PC-9 (cell line): Measurements from ENCODE around the gene ZNF593OS. TPM values are rescaled to one million over a fixed set of nuclear protein-coding genes. Genes with fewer than 3 reads are reported as not detected.
A peak's percentile ranks its signal among the peaks of the same experiment; 100 is the strongest.

ENCODE experiments used
- BruUV-seq: library from RNA; stranded (reverse); fragments of 400-500 nt; replicated peaks from 2 replicates; lab custom pipeline; 2021; lab: Mats Ljungman, UMichigan
- CTCF ChIA-PET: fragments of 300-600 bp; sonication (Branson Sonifier 250); formaldehyde crosslinking; loops from one replicate; lab custom pipeline; 2022; ENCODE audit warnings: antibody characterized with exemption; lab: Charles Lee
- POLR2A ChIA-PET: fragments of 300-600 bp; sonication (Branson Sonifier 250); formaldehyde crosslinking; loops from one replicate; lab custom pipeline; 2022; ENCODE audit warnings: antibody characterized with exemption; ENCODE audit not compliant: unreplicated experiment; lab: Charles Lee
- DNase-seq, 2 experiments: peaks; one replicate each; pipeline versions ENCODE4 v3.0.0 to v3.0.0-alpha.2; 2015 to 2022; ENCODE audit warnings: mixed read lengths in 1 of 2
- H2AFZ ChIP-seq: fragments of 200-600 bp; sonication (generic); 2 replicates; pipeline ENCODE4 v1.8.1; 2017; ENCODE audit warnings: antibody characterized with exemption
- H3F3A ChIP-seq: fragments of 200-600 bp; sonication (generic); 2 replicates; pipeline ENCODE4 v1.8.1; 2017; ENCODE audit warnings: antibody characterized with exemption, mild to moderate bottlenecking, low read depth; ENCODE audit not compliant: insufficient read depth
- H3K27ac ChIP-seq: fragments of 200-600 bp; sonication (generic); 2 replicates; pipeline ENCODE4 v1.6.1; 2016; ENCODE audit warnings: mixed run types
- H3K27me3 ChIP-seq: fragments of 200-600 bp; sonication (generic); 2 replicates; pipeline ENCODE4 v1.6.1; 2016; ENCODE audit warnings: low read depth, mixed run types; ENCODE audit not compliant: insufficient read depth
- H3K36me3 ChIP-seq: fragments of 200-600 bp; sonication (generic); 2 replicates; pipeline ENCODE4 v1.6.1; 2016; ENCODE audit warnings: low read depth, mixed run types
- H3K4me1 ChIP-seq: fragments of 200-600 bp; sonication (generic); replicated peaks from 2 replicates; pipeline ENCODE4 v1.6.1; 2016; ENCODE audit warnings: mixed run types; ENCODE audit not compliant: insufficient read depth
- H3K4me2 ChIP-seq: fragments of 200-600 bp; sonication (generic); 2 replicates; pipeline ENCODE4 v1.6.1; 2017; ENCODE audit warnings: mixed run types
- H3K4me3 ChIP-seq: fragments of 200-600 bp; sonication (generic); 2 replicates; pipeline ENCODE4 v1.6.1; 2016; ENCODE audit warnings: mixed run types
- H3K79me2 ChIP-seq: fragments of 200-600 bp; sonication (generic); 2 replicates; pipeline ENCODE4 v1.6.1; 2017; ENCODE audit warnings: low read depth, mixed run types
- H3K9me2 ChIP-seq: fragments of 200-600 bp; sonication (generic); 2 replicates; pipeline ENCODE4 v1.8.1; 2017; ENCODE audit warnings: mild to moderate bottlenecking; ENCODE audit not compliant: insufficient read depth
- H3K9me3 ChIP-seq: fragments of 200-600 bp; sonication (generic); 2 replicates; pipeline ENCODE4 v1.8.1; 2016; ENCODE audit warnings: low read depth; ENCODE audit not compliant: insufficient read depth
- H4K20me1 ChIP-seq: fragments of 200-600 bp; sonication (generic); 2 replicates; pipeline ENCODE4 v1.8.1; 2017; ENCODE audit not compliant: insufficient read depth
- EZH2 ChIP-seq: fragments of 200-600 bp; sonication (generic); IDR thresholded peaks from 2 replicates; pipeline ENCODE4 v1.8.0; 2017; ENCODE audit warnings: antibody characterized with exemption, low read depth
- intact Hi-C: fragments of 100-400 bp; cut with micrococcal nuclease; formaldehyde crosslinking; loops from one replicate; pipeline ENCODE4 v1.10.0; 2022; ENCODE audit not compliant: unreplicated experiment
- total RNA-seq: library from RNA; stranded (reverse); gene quantifications from 2 replicates; pipeline ENCODE4 v1.2.3, GENCODE V29; 2021
- TF ChIP-seq, protein P1 (sequence below): fragments of 200-600 bp; sonication (generic); conservative IDR thresholded peaks from 2 replicates; pipeline ENCODE4 v1.6.1; 2017; ENCODE audit warnings: mixed run types, antibody characterized with exemption, mild to moderate bottlenecking, moderate library complexity

The ZNF593OS gene
- total RNA-seq, 1 experiment from 2014 or later = not detected

DNA sequence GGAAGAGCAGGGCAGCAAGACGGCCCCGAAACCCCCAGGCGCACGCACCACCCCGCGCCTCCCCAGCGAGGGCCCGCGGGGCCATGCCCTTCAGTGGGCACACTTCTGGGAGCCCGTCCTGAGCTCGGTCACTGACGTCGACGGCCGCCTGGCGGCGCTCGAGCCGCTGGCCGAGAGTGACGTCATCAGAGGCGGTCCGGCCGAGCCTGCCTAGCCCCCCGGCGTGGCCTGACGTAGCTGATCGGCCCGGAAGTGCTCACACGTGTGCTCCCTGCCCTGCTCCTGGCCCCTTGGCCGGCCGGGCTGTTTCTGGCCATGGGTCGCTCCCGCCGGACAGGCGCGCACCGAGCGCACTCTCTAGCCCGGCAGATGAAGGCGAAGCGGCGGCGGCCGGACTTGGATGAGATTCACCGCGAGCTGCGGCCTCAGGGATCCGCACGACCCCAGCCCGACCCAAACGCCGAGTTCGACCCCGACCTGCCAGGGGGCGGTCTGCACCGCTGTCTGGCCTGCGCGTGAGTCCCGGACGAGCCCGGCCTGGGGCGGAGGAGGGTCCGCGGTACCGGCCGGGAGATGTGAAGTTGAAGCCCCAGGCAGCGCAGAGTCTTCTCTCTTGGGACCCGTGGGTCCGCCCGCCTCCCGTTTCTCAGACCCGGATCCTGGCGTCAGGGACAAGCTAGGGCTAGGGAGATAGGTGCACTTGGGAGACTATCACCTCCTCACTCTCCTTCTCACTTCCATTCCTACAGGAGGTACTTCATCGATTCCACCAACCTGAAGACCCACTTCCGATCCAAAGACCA, 1.8 kb downstream of the ZNF593OS start, which contains the start of gene ZNF593:
ZNF593 (plus strand) TSS at position 240 of the 803 bp plus-strand sequence; CDS start at position 316, 76 bp downstream.
- H3K9me2 ChIP-seq = no peaks in the 10 kb centered on the region
- no peak within 1 kb of the TSS for H3K27ac ChIP-seq
- H4K20me1 ChIP-seq = no peaks in the 10 kb centered on the region
- H3K27me3 ChIP-seq = no peaks in the 10 kb centered on the region
- ChIA-PET CTCF (interaction anchor here (1.0 to 1.4 kb wide), 4 partner anchors 14 to 247 kb away, joined by 3 to 8 read pairs (median 3); partner anchors contain the start of gene CEP85), POLR2A (interaction anchor here (0.5 to 0.6 kb wide), 2 partner anchors 8 to 31 kb away, joined by 3 to 5 read pairs; partner anchors contain the start of gene CNKSR1)
- H2AFZ ChIP-seq = peak within 1 kb of the TSS; percentile 95
- peak; percentile 81 to 89 for DNase-seq
- peaks cover 16% of the 10 kb centered on the region for H3K79me2 ChIP-seq
- intact Hi-C loops = loop anchor here (10.0 kb wide), 2 partner anchors 245 to 275 kb away; partner anchors contain the start of gene LIN28A
- TF ChIP-seq, protein P1, sequence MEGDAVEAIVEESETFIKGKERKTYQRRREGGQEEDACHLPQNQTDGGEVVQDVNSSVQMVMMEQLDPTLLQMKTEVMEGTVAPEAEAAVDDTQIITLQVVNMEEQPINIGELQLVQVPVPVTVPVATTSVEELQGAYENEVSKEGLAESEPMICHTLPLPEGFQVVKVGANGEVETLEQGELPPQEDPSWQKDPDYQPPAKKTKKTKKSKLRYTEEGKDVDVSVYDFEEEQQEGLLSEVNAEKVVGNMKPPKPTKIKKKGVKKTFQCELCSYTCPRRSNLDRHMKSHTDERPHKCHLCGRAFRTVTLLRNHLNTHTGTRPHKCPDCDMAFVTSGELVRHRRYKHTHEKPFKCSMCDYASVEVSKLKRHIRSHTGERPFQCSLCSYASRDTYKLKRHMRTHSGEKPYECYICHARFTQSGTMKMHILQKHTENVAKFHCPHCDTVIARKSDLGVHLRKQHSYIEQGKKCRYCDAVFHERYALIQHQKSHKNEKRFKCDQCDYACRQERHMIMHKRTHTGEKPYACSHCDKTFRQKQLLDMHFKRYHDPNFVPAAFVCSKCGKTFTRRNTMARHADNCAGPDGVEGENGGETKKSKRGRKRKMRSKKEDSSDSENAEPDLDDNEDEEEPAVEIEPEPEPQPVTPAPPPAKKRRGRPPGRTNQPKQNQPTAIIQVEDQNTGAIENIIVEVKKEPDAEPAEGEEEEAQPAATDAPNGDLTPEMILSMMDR = peak; percentile 86
- TF ChIP-seq EZH2 = no peak
- peak within 1 kb of the TSS; percentile 96 for H3K4me2 ChIP-seq
- H3K9me3 ChIP-seq = no peaks in the 10 kb centered on the region
- TSS peak; percentile 75 for BruUV-seq
- H3F3A ChIP-seq = 0 out of 2 replicates have a peak, but pooled peaks cover 10% of the 10 kb centered on the region
- H3K4me1 ChIP-seq = peaks cover 6% of the 10 kb centered on the region; the same call in 1 of the 2 replicates
- H3K4me3 ChIP-seq = peak within 1 kb of the TSS; percentile 99
- no peaks in the 10 kb centered on the region for H3K36me3 ChIP-seq

DNA sequence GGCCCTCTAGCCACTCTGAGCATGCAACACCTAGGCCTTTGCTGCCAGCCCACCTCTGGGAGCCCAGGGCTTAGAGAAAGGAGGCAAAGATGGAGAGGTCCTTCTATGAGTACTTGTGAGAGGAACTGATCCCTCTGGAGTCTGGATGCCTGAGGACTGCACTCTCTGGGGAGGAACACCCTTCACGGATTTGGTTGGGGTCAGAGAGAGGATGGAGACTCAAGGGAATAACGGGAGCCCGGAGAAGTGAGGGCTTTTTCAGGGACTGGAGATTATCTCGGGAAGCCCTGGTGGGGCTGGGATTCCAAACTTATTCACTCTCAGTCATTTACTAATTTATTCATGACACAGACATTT, 2.5 kb downstream of the ZNF593OS start:
- BruUV-seq = no TSS peak
- peak overlapping the region; percentile 99; the same call in 1 of the 2 replicates for H3K4me3 ChIP-seq
- H3K36me3 ChIP-seq = no peaks in the 10 kb centered on the region
- H3K27ac ChIP-seq = no peak overlapping the region
- ChIA-PET POLR2A (interaction anchor here (0.5 kb wide), 1 partner anchor 8 kb away, joined by 5 read pairs; the partner anchor contains the start of gene CNKSR1), CTCF (interaction anchor here (1.0 to 1.4 kb wide), 3 partner anchors 13 to 248 kb away, joined by 3 to 8 read pairs (median 3); no protein-coding TSS in a partner anchor)
- intact Hi-C loops = loop anchor here (10.0 kb wide), 1 partner anchor 274 kb away; no protein-coding TSS in a partner anchor
- peak overlapping the region; percentile 96 for H3K4me2 ChIP-seq
- no peaks in the 10 kb centered on the region for H3K27me3 ChIP-seq
- no peaks in the 10 kb centered on the region for H4K20me1 ChIP-seq
- H3F3A ChIP-seq = 0 out of 2 replicates have a peak, but pooled peaks cover 8% of the 10 kb centered on the region
- no peaks in the 10 kb centered on the region for H3K9me2 ChIP-seq
- TF ChIP-seq, protein P1 = no peak
- no peak for TF ChIP-seq EZH2
- no peaks in the 10 kb centered on the region for H3K9me3 ChIP-seq
- DNase-seq = no peak
- peak overlapping the region; percentile 95; the same call in 1 of the 2 replicates for H2AFZ ChIP-seq
- H3K79me2 ChIP-seq = peaks cover 16% of the 10 kb centered on the region
- H3K4me1 ChIP-seq = peaks cover 6% of the 10 kb centered on the region; the same call in 1 of the 2 replicates
